HG02870 (cell line): Measurements from ENCODE around the gene ASB13.

ENCODE experiments used
- ATAC-seq: cut with Tn5 transposase; IDR thresholded peaks from one replicate; pipeline ENCODE4 v1.9.1; 2021; ENCODE audit warnings: mild to moderate bottlenecking, moderate library complexity; ENCODE audit not compliant: unreplicated experiment

ASB13 gene

GRCh38 chr10:5609952-5610616 is 56.3 kb downstream of the ASB13 start:
- ATAC-seq, result no peak

GRCh38 chr10:5608608-5609220 is 57.7 kb downstream of the ASB13 start:
- ATAC-seq, result no peak

- no peak for ATAC-seq
Measured at GRCh38 chr10:5607594-5607993, 58.8 kb downstream of the ASB13 start.

- ATAC-seq, result no peak
Measured at GRCh38 chr10:5606864-5607263, 59.5 kb downstream of the ASB13 start.

GRCh38 chr10:5606321-5606720 is 60.1 kb downstream of the ASB13 start:
- ATAC-seq, result no peak

- no peak for ATAC-seq
Measured at GRCh38 chr10:5604961-5605360, 61.4 kb downstream of the ASB13 start.

GRCh38 chr10:5604236-5604925 is 62.0 kb downstream of the ASB13 start:
- ATAC-seq, result no peak

- no peak for ATAC-seq
Measured at GRCh38 chr10:5603848-5604170, 62.6 kb downstream of the ASB13 start.

- ATAC-seq, result no peak
Measured at GRCh38 chr10:5603091-5603847, 63.1 kb downstream of the ASB13 start.

GRCh38 chr10:5601826-5602495 is 64.4 kb downstream of the ASB13 start:
- ATAC-seq, result no peak

- ATAC-seq, result no peak
Measured at GRCh38 chr10:5600908-5601307, 65.5 kb downstream of the ASB13 start.

- ATAC-seq, result no peak
Measured at GRCh38 chr10:5599613-5600520, 66.5 kb downstream of the ASB13 start.

- no peak for ATAC-seq
Measured at GRCh38 chr10:5598085-5598690, 68.2 kb downstream of the ASB13 start.

GRCh38 chr10:5596611-5597341 is 69.6 kb downstream of the ASB13 start:
- no peak for ATAC-seq

- no peak for ATAC-seq
Measured at GRCh38 chr10:5595994-5596471, 70.4 kb downstream of the ASB13 start.

GRCh38 chr10:5595591-5595990 is 70.8 kb downstream of the ASB13 start:
- no peak for ATAC-seq

GRCh38 chr10:5595095-5595494 is 71.3 kb downstream of the ASB13 start:
- no peak for ATAC-seq

GRCh38 chr10:5594271-5595049 is 71.9 kb downstream of the ASB13 start:
- no peak for ATAC-seq
